ENCODE results near the gene AJM1.
"Not testable (repeated sequence)": the region's sequence is repeated elsewhere in the genome, so short reads cannot be mapped to it uniquely, and the experiment has no call there.

AJM1 gene

DNA sequence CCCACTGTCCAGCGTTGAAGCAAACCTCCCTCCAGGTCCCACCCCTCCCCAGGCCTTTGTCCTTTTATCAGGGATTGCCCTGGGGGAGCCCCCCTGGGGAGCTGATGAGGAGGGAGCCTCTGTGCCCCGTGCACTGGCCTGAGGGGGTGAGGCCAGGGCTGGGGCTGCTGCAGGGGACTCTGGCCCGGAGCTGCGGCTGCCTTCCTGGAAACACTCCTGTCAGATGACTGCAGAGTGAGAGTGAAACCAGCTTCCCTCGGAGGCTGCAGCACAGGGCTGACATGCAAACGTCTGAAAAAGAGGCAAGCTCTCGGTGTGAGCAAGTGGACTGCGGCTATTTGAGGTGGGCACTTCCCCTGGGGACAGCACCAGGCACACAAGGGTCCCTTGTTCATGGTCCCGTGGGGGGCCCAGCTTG lies 39.4 kb downstream of the AJM1 start:
- no peak for DNase-seq

DNA sequence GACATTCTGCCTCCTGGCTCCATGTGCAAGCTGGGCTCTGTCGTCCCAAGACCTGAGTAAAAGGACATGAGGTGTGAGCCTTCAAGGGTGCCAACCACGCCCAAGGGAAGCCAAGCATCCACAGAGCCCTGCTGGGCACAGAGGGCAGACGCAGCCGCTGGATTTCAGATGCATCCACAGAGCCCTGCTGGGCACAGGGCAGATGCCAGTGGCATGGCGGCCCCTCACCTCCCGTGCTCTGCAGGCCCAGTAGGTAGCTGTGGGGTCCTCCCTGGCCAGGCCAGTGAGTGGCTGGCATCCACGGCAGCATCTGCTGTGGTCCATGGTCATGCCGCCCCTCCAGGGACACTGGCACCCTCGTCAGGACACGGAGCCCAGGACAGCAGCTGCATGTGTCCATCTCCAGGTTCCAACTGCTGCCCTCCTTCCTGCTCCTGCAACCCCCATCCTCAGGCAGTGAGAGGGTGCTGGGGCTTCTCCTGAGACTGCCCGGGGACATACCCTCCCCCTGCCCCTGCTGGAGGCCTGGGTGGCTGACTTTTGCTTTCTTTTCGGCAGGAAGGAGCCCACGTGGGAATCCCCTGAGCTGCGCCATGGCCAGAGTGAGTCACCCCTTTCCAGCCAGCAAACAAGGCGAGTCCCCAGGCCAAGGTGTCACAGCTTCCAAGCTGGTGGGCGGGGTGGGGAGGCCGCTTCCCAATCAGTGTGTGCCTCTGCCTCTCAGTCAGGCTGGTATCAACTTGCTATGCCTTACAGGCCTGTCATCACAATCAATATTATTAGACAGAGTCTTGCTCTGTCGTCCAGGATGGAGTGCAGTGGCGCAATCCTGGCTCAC lies 40.0 kb downstream of the AJM1 start:
- DNase-seq, result peak; percentile 56

DNA sequence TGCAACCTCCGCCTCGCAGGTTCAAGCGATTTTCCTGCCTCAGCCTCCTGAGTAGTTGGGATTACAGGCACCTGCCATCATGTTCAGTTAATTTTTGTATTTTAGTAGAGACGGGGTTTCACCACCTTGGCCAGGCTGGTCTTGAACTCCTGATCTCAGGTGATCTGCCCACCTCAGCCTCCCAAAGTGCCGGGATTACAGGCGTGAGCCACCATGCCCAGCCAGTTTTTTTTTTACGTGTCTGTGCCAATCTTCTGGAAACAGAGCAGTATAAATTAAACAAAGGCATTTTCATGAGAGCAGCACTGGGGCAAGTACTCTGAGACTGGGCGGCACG lies 40.6 kb downstream of the AJM1 start:
- DNase-seq, result not testable (repeated sequence)

DNA sequence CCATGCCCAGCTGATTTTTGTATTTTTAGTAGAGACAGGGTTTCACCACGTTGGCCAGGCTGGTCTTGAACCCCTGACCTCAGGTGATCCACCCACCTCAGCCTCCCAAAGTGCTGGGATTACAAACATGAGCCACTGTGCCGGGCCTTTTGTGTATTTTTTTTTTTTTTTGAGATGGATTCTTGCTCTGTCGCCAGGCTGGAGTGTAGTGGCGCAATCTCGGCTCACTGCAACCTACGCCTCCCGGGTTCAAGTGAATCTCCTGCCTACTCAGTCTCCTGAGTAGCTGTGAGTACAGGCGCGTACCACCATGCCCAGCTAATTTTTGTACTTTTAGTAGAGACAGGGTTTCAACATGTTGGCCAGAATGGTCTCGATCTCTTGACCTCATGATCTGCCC lies 41.4 kb downstream of the AJM1 start:
- DNase-seq, result not testable (repeated sequence)

DNA sequence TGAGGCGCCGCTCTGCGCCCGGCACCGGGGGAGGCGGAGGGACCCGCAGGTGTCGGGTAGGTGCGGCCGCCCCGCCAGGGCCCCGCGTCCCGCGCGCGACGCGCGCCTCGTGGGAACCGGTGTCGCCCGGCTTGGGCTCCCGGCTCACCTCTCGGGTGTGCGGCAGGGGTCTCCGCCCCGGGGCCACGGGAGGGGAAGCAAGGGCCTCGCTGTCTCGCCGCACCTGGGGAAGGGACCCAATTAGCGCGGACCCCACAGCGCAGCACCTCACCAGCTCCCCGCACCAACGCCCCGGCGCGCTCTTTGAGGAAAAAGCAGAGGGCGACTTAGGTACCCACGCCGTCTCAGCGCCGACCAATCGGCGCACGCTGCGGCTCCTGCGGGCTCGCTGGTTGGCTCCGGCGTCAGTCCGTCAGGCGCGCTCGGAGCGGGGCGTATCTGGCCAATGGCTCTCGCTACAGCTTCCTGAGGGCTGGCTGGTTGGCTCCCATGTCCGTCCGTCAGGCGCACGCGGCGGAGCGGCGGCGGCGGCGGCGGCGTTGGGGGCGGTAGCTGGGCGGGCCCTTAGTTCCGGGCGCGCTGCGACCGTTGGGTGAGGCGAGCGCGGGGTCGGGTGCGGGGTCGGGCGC lies 43.8 kb downstream of the AJM1 start, which contains the start of gene TRAF2:
TSS of gene TRAF2 (plus strand) at position 567 of the 629 bp plus-strand sequence. CDS start 12,225 bp downstream, outside the sequence.
- DNase-seq, result peak; percentile 99

DNA sequence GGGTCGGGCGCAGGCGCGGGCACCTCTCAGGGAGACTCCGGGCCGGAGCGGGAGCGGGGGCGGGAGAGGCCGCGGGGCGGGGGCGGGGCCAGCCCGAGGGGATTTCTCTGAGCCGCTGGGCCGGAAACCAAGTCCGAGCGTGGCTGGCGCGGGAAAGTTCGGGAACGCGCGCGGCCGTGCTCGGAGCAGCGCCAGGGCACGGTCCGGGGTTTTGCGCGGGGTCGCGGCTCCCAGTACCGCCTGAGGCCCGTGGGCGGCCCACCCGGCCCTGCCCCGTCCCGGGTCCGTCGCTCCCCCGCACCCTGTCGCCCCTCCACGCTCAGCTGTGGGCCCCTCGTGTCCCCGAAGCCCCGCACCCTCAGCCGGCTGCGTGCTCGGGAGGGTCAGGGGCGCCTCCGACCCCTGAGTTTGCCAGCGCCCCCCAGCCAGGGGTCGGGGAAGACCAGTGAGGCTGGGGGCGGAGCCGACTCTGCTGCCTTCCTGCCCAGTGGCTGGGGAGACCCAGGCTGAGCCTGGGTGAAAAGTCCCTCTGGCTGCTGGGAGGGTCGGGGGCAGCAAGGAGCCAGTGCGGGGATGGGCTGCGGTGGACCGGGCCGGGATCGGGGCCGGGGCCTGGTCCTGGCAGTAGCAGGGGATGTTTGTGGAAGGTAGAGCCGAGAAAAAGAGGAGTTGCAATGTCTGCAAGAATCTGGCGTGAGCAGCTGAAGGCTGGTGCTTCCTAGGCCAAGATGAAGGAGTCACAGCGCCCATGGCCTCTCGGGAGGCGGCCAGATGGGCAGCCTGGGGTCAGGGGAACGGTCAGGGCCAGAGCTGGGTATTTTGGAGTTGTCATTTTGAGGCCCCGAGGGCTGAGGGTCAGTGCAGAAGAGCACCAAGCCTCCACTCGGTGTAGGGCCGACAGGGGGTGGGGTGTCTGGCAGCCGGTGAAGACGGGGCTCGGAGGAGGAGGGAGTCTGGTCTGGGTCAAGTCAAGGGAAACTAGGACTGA lies 44.6 kb downstream of the AJM1 start:
- DNase-seq, result no peak

DNA sequence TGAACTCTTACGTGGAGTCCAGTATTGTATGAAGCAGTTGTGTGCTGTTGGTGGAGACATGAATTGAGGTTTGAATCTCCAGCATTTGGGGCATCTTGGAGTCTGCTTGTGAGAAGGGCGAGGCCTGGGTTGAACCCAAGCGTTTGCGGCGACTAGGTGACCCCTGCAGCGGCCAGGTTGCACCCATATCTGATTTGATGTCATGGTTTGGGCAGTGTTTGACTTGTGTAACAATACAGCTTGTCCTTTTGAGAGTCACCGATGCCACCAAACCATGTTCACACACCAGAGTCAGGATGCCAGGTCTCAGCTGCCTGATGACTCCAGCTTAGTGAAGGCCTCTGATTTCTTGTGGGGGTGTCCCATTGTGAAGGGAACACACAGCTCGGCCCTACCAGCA lies 46.2 kb downstream of the AJM1 start:
- DNase-seq, result no peak

DNA sequence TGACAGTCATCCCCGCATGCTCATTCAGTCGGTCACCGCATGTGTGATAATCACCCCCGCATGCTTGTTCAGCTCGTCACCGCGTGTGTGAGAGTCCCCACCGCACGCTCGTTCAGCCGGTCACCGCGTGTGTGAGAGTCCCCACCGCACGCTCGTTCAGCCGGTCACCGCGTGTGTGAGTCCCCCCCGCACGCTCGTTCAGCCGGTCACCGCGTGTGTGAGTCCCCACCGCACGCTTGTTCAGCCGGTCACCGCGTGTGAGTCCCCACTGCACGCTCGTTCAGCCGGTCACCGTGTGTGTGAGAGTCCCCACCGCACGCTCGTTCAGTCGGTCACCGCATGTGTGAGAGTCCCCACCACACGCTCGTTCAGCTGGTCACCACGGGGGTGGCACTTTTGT lies 47.6 kb downstream of the AJM1 start:
- DNase-seq, result no peak

DNA sequence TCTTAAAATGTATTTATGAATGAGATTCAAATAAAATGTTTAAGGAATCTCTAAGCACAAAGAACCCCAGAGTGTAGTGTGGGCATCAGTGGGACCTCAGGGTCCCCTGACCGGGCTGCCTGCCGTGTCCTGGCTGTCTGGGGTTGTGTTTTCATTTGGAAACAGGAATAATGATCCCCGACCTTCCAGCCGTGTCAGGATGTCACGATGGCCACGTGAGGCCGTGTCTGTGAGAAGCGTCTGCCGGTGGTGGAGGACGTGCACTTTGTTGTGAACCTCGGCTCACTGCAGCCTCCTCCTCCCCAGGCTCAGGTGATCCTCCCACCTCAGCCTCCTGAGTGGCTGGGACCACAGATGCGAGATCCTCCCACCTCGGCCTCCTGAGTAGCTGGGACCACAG lies 48.4 kb downstream of the AJM1 start:
- DNase-seq, result no peak
